Inferior parietal cortex (tissue), 1 donor: ENCODE results near the gene FAM20C.

Source experiments
- DNase-seq: peaks from one replicate; pipeline ENCODE4 v3.0.0-alpha.2; 2016; ENCODE audit errors: extremely low spot score

Gene FAM20C

DNA sequence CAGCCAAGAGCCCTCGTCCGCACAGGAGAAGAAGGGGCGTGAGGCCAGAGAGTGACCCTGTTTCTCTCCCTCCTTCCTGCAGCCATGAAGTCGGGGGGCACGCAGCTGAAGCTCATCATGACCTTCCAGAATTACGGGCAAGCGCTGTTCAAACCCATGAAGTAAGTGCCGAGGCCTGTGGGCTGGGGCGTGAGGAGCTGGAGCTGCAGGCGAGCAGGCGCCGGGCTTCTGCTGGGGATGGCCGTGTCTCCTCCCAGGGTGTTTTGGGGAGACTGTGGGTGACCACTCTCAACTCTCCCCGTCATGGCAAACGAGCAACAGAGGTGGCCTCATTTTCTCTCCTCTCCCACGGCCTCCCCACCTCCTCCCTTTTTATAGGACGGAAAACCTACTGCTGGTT, 16.4 kb downstream of the FAM20C start:
- DNase-seq, result no peak

DNA sequence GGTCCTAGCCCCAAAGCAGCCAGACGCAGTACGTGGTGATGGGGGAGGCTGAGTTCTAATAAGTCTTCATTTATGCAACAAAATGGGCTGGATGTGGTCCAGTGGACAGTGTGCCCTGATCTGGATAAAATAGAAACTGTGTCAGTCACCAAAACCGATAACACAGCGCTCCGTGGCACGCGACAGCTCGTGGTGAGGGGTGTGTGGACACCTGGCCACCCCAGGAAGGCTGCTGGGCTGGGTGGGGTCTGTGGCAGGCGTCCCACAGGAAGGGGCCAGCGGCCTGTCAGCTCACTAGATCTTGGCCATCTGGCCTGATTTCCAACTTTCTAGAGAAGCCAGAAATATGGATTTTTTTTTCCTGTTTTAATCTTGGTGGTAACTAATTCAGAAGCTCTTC, 17.0 kb downstream of the FAM20C start:
- DNase-seq, result no peak

DNA sequence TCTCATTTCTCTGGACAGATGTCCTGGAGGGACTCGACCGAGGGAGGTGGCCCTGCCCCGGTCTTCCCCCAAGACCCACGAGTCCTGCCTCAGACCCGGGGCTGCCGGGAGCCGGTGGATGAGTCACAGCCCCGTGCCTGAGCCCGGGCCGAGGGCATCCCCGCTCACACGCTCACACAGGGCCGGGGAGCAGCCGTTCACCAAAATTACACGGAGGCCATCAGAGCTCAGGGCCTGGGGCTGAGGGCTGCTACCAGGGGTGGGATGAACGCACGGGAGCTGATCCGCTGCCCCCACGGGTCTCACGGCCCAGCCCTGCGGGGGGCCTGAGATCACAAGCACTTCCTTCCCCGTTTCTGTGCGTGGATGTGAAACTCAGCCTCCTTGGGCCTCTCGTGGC, 17.5 kb downstream of the FAM20C start:
- no peak for DNase-seq

DNA sequence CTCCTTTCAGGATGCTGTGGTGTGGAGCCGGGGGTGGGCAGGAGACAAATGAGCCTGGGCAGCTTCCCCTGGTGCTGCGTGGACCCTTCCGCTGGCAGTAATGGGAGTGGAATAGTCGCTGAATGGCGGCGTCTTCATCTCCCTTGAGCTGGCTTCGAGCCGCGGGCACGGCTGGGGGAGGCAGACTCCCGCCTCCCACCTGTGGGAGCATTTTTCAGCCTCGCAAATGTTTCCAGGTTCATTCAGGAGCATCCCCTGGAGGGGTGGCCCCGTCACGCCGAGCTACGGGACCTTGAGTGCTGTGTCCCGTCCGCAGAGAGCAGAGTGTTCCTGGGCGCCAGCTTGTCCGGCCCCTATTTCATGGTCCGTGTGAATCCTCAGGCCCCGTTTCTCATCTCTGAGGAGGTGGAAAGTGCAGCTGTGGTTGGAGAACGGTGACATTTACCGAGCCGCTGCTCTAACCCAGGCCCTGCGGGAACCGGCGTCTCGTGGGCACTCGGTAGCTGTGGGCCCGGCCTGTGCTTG, 18.1 kb downstream of the FAM20C start:
- DNase-seq, result no peak

DNA sequence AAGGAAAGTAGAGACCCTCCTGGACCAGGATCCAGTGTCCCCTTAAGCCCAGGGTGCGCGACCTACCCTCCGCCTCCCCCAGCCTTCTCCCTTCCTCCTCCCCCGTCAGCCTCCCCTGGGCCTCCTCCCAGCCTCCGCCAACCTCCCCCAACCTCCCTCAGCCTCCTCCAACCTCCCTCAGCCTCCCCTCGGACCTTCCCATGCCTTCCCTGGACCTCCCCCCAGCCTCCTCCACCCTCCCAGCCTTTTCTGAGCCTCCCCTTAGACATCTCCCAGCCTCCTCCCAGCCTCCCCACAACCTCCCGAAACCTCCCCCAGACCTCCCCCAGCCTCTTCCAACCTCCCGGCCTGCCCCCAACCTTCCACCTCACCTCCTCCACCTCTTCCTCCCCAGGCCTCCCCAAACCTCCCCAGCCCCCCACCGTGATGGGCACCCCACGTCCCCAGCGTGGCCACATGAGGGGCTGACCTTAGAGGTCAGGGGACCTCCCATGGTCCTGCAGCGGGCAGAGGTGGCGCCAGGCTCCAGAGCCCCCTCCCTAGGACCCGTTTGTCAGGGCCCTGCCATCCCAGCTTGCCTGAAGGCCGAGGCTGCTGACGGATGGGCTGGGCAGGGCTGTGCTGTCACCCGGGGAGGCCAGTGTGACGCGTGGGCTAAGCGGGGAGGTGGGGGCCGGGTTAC, 18.8 kb downstream of the FAM20C start:
- DNase-seq, result no peak

DNA sequence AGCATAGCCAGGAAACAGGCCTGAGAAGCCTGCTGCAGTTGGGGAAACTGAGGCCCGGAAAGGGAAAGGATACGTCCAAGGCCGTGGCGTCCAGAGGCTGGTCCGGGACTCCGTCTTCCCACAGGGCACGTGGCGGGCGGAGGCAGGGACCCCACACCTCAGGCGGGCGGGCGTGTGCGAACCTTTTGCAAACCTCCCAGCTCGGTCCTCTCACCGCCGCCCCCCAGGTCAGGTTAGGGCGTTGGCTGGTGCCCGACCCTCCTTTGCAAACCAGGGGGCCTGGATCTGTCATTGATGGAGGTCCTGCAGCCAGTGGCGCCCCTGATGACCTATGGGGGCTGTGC, 19.3 kb downstream of the FAM20C start:
- DNase-seq, result no peak

DNA sequence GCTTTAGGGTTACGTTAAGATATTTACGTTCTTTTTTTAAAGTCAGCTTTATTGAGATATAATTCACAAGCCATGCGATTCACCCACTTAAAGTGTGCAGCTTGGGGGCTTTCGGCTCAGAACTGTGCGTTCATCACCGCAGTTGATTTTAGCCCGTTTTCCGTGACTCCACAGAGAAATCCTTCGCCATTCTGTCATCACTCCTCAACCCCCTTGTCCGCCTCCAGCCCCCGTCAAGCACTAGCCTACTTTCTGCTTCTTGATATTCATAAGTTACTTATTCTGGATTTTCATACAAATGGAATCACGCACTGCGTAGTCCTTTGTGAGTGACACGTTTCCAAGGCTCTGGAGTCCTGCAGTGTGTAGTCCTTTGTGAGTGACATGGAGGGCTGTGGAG, 20.4 kb downstream of the FAM20C start:
- no peak for DNase-seq

DNA sequence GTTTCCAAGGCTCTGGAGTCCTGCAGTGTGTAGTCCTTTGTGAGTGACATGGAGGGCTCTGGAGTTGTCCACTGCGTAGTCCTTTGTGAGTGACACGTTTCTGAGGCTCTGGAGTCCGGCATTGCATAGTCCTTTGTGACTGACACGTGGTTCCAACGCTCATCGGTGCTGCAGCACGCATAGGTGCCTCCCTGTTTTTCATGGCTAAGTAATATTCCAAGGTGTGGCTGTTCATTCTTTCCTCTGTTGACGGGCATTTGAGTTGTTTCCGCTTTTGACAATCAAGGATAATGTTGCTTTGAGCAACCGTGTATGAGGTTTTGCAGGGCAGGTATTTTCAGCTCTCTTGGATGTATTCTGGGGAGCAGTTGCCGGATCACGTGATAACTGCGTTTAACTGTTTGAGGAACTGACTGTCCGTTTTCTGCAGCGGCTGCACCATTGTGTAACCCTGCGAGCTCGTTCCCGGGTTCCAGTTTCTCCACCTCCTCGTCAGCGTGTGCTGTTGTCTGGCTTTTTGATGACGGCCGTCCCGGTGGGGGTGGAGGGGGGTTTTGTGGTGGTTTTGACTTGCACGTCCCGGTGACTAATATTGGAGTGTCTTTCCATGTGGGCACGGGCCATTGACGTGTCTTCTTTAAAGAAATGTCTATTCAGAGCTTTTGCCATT, 21.1 kb downstream of the FAM20C start:
- DNase-seq, result no peak

DNA sequence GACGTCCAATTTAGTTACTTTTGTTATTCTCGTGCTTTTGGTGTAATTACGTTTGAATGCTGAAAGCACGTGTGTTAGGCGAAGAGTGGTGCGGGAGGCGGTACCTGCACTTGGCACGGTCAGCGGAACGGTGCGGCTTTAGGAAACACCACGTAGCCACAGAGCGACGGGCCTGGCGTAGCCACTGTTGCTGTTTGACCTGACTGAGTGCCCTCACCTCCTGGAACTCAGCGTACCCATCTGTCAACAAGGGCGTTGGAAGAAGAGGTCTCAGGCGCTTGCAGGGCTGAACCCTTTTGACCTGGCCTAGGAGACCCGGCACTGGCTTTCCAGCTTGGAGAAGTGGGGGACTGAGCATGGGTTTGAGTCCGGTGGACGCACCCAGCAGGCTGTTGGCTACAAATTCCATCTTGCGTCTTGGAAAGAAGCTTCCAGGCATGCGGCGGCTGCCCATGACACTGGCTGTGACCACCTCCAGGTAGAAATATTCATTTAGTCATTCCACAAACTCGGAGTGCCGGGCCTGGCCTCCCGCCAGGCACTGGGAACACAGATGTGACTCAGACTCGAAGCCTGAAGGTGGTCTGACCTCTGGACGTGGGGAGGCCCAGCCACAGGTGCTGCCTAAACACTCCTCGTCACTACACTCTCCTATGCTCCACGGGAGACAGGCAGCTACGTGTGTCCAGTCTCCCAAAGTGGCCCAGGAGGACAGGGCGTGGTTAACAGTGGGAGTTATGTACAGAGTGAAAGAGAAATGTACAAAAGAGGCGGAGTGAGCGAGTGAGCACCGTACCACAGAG, 22.2 kb downstream of the FAM20C start:
- no peak for DNase-seq

DNA sequence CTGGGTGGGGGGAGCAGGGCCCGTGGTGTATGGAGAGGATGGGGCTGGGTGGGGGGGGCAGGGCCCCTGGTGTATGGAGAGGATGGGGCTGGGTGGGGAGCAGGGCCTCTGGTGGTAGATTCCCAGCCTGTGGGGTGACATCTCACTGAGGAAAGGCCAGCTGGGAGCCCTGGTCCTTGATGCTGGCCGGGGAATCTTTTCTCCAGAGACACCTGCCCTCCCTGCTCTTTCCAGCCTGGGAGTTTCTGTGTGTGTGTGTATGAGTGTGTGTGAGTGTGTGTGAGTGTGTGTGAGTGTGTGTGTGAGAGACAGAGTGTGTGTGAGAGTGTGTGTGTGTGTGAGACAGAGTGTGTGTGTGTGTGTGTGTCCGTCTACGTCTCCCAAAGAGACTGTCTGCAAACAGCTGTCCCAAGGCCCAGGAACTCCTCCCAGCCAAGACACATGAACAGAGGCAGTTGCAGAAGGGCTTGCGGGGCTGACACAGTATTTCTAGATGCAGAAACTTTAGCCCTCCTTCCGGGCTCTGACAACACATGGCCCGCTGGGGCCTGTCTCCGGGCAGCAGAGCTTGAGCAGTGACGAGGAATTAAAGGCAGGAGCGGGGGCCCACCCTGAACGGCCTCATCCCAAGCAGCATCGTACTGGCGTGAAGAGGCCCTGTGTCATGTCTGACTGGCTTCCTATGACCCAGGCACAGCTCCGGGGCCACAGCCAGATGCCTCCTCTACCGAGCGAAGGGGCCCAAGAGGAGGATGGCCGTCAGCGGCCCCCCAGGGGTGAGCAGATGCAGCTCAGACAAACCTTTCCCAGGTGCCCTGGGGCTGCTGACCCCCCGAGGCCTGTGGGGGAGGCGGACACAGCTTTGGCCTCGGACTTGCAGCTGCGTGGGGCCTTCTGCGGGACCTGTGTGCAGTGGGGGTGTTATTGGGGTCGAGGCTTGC, 24.3 kb downstream of the FAM20C start:
- no peak for DNase-seq

DNA sequence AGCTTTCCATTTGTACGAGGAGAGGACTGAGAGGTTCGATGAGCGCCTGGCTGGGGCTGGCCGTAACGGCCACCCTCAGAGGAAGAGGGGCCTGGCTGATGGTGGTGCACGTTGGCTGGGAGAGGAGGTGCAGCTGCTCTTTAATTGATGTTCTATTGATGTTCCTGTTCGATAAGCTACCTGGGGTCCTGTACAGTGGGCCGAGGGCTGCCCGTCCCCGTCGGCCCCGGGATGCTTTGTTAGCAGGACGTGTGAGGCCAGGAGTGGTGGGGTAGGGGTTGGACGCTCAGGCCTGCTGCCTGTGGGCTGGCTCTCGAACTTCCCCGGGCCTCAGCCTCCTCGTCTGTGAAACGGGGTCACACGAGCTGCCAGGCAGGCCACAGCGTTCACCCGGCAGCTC, 25.4 kb downstream of the FAM20C start:
- no peak for DNase-seq

DNA sequence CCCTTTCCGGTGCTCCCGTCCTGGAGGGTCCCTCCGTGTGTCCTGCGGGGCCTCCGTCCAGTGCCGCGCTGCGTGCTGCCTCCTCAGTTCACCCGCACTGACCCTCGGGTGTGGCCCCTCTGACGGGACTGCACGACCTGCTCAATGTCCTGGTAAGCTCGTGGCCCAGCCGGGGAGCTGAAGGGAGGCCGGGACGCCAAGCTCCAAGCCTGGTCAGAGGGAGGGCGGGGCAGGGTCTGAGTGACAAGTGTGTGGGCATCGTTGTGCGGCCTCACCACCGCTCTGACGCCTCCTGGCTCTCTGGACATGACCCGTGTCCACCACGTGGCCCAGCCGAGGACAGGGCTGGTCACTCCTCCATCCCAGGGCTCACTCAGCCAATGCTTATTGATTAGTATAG, 25.9 kb downstream of the FAM20C start:
- no peak for DNase-seq

DNA sequence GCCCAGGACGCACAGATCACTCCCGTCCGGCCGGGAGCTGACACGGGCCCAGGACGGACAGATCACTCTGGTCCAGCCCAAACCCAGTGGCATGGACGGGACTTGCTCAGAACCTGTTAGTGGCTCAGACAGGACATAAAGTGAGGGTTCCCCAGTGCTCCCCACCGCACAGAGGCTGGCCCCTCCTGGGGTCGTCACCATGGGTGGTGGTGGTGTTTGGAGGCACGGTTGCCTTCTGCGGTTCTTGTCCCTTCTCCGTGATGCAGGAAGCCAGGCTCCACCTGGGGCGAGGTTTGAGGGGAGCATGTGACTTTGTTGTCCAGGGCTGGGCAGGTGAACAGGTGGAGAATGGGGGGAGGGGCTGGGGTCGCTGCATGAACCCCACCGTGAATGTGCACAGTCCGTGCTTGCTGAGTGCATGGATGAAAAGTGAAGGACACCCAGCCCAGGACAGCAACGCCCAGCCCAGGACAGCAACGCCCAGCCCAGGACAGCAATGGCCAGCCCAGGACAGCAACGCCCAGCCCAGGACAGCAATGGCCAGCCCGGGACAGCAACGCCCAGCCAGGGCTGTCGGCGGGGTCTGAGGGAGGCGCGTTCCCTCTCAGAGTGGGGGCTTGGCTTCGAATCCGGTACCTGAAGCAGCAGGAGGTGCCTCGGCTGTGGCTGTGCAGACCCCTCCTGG, 26.7 kb downstream of the FAM20C start:
- DNase-seq, result no peak

DNA sequence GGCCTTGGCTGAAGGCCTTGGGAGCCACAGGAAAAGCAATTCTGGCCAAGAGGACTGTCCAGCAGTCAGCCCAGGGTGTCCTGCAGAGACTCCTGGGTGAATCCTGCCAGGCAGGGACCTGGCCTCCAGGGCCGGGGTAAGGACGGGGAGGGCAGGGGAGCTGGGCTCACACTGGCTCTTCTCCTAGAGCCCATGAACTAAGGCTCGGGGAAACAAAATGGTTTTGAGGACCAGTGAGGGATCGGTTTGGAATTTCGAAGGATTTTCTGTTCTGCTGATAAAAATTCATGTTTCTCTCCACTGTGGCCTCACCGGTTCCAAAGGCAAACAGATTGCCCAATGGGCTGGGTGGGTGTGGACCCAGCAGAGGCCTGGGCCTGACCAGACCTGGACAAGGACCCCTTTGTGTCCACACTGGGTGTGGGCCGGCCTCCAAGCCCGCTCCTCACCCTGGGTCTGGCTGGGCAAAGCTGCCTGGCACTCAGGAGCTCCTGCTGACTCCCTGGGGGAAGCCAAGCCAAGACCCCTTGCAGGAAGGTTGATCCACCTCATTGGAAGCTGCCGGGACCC, 27.3 kb downstream of the FAM20C start:
- no peak for DNase-seq

DNA sequence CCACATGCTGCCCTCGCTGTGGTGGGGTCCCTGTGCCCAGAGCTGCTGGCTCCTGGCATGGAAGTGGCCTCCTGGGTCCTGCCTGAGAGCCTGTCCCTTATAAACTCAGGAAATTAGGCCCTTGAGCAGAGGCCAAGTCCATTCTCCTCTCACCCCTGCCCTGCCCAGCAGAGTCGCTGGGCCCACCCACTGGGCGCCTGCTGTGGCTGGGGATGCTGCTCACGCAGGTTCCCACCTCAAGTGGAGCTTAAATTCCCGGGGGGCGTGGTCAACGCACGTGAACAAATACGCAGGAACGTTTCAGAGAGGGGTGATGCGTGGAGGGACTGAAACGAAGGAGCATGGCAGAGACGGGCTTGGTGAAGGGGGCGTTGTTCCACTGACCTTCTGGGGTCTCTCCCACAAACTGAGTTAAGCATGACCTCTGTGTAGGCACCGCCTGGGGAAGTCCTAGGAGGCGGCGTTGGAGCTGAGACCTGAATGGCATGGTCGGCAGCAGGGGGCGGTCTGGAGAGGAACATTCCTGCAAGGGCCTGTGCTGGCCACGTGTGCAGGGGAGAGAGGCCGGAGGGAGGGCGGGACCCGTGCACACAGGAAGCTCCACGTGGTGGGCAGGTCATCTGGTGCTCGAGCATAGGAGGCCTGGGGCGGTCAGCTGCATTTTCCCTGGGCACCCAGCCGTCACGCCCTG, 27.9 kb downstream of the FAM20C start:
- no peak for DNase-seq

DNA sequence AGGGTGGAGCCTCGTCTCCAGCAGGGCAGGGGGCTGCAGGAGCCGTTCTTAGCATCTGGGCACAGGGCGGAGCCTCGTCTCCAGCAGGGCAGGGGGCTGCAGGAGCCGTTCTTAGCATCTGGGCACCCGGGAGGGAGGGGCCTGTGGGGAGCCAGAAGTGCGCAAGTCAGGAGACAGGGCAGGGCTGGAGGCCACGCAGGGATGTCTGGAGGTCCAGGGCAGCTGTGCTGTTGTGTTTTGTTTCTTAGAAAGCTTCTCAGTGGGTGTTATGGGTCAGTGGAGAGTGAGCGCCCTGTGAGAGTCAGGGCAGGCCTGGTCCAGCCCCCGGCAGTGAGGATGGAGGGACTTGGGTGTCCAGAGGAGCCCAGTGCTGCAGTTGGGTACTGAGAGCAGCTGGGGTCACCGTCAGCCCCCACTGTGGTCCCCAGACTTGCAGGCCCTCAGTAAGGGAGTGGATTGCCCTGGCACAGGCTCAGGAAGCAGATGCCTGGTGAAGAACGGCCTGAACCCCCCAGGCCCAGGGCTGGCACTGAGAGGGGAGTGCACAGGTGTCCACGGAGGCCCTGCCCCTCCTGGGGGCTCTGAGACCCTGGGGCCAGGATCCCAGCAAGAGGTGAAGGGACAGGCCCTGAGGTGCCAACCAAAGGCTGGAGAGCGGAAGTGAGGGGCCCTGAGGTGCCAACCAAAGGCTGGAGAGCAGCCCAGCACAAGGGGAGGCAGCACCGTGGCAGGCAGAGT, 29.8 kb downstream of the FAM20C start:
- DNase-seq, result no peak

DNA sequence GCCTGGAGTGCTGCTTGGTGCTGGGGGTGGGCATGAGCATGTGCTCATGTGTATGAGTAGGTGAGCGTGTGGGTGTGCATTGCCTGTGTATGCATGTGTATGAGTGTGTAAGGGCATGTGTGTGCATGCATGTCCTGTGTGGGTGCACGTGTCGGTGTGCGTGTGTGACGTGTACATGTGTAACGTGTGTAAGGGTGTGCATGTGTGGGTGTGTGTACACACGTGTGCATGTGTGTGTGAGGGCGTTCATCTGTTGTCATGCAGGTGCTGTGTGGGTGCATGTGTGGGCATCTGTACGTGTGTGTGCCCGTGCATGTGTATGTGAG, 30.3 kb downstream of the FAM20C start:
- DNase-seq, result no peak

DNA sequence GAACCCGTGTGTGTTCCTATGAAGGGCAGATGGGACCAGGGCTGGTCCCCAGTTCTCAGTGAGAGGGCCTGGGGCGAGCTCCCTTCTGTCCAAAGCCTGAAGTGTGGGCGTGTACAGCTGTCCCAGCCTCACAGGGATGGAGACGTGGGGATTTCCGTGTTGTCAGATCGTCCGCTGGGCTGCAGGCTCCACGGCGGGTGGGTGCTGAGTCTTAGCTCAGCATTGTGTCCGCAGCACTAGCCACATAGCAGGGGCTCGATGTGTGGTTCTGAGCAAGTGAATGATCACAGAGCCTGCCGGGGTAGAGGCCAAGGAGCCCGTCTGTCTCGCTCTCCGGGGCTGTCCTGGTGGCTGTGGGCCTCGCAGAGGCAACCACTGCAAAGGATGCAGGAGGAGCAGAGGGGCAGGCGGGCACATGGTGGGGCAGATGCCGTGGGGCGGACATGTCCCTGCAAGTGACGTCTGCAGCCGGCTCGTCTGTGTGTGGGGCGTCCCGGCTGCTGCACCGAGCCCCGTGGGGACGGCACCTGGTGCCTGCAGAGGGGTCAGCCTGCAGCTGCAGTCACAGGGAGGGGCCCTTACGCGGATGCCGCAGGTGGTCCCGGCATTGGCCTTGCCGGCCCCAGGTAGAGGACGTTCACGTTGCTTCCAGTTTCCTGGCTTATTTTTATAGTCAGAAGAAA, 30.9 kb downstream of the FAM20C start:
- DNase-seq, result no peak

DNA sequence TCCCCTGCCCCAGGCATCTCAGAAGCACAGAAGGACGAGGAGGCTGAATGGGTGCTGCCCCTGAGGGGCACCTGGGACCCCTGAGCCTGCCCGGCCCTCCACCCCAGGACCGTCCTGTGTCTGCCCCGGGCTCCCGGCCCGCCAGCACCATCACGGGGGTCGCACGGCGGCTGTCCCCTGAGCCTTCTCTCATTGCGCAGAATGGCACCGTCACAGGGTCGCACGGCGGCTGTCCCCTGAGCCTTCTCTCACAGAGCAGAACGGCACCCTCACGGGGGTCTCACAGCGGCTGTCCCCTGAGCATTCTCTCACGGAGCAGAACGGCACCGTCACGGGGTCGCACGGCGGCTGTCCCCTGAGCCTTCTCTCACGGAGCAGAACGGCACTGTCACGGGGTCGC, 31.5 kb downstream of the FAM20C start:
- no peak for DNase-seq
